SU-DHL-6 (cell line): ENCODE measurements around the gene CLDN5.

Experiments used
- H2AFZ ChIP-seq: fragments of 200-600 bp; sonication (generic); 2 replicates; pipeline ENCODE4 v1.6.1; 2014; ENCODE audit warnings: low read depth, mild to moderate bottlenecking, moderate library complexity, mixed read lengths, antibody characterized with exemption, low read length; ENCODE audit not compliant: severe bottlenecking
- H3F3A ChIP-seq: fragments of 200-600 bp; shearing (Covaris generic); 2 replicates; pipeline ENCODE4 v1.6.0; 2016; ENCODE audit warnings: antibody characterized with exemption, mild to moderate bottlenecking; ENCODE audit not compliant: insufficient read depth
- H3K27ac ChIP-seq: fragments of 200-600 bp; sonication (generic); 2 replicates; pipeline ENCODE4 v1.5.1; 2016; ENCODE audit warnings: low read depth, mild to moderate bottlenecking, low read length, moderate library complexity, mixed read lengths
- H3K27me3 ChIP-seq: fragments of 200-600 bp; sonication (generic), shearing (Covaris generic); 2 replicates; pipeline ENCODE4 v1.6.0; 2014; ENCODE audit warnings: mild to moderate bottlenecking, low read length
- H3K36me3 ChIP-seq: fragments of 200-600 bp; sonication (generic); 2 replicates; pipeline ENCODE4 v1.6.1; 2014; ENCODE audit warnings: mild to moderate bottlenecking, low read length, mixed read lengths
- H3K4me2 ChIP-seq: fragments of 300-600, 200-600 bp; shearing (Covaris generic), sonication (generic); 2 replicates; pipeline ENCODE4 v1.6.0; 2014; ENCODE audit warnings: low read length, low read depth, mild to moderate bottlenecking; ENCODE audit not compliant: poor library complexity, severe bottlenecking
- H3K4me3 ChIP-seq: fragments of 200-600 bp; sonication (generic); 2 replicates; pipeline ENCODE4 v1.5.1; 2014; ENCODE audit warnings: antibody characterized with exemption, low read length, mild to moderate bottlenecking, mixed read lengths; ENCODE audit not compliant: insufficient read depth, poor library complexity, severe bottlenecking
- H3K79me2 ChIP-seq: fragments of 200-600 bp; sonication (generic); 2 replicates; pipeline ENCODE4 v1.6.1; 2014; ENCODE audit warnings: mild to moderate bottlenecking, low read length, moderate library complexity; ENCODE audit not compliant: insufficient read depth
- H3K9ac ChIP-seq: fragments of 200-600 bp; sonication (generic); 2 replicates; pipeline ENCODE4 v1.7.0; 2014; ENCODE audit warnings: mild to moderate bottlenecking, low read length
- H3K9me2 ChIP-seq: fragments of 200-600 bp; sonication (generic); replicated peaks from 2 replicates; pipeline ENCODE4 v1.6.1; 2014; ENCODE audit warnings: low read length; ENCODE audit not compliant: insufficient read depth
- H3K9me3 ChIP-seq: fragments of 200-600 bp; sonication (generic); 2 replicates; pipeline ENCODE4 v1.6.1; 2014; ENCODE audit warnings: low read length, mixed read lengths; ENCODE audit not compliant: insufficient read depth
- H4K20me1 ChIP-seq: fragments of 200-600 bp; sonication (generic); 2 replicates; pipeline ENCODE4 v1.6.1; 2014; ENCODE audit warnings: low read depth, mild to moderate bottlenecking, antibody characterized with exemption, low read length, moderate library complexity, mixed read lengths
- EZH2phosphoT487 ChIP-seq: fragments of 200-600 bp; sonication (generic), shearing (Covaris generic); conservative IDR thresholded peaks from 2 replicates; pipeline ENCODE4 v1.6.1; 2018; ENCODE audit warnings: mild to moderate bottlenecking, antibody characterized with exemption, low read length, moderate library complexity, mixed read lengths
- TF ChIP-seq, protein P1 (sequence below): fragments of 200-600 bp; sonication (generic); IDR thresholded peaks from one replicate; pipeline ENCODE4 v1.5.1; 2017; ENCODE audit warnings: antibody characterized with exemption, mild to moderate bottlenecking, low read length, moderate library complexity; ENCODE audit not compliant: insufficient read depth, poor library complexity, severe bottlenecking

CLDN5 gene

DNA sequence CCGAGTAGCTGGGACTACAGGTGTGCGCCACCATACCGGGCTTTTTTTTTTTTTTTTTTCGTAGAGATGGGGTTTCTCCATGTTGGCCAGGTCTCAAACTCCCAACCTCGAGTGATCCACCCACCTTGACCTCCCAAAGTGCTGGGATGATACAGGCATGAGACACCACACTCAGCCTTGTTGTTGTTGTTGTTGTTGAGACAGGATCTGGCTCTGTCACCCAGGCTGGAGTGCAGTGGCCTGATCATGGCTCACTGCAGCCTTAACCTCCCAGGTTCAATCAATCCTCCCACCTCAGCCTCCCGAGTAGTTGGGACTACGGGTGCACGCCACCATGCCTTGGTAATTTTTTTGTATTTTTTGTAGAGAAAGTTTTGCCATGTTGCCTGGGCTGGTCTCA is 23.4 kb upstream of the CLDN5 start:
- H3K4me2 ChIP-seq, result no peak overlapping the region
- no peaks in the 10 kb centered on the region for H3K27me3 ChIP-seq
- H3F3A ChIP-seq, result no peaks in the 10 kb centered on the region
- no peak overlapping the region for H3K9ac ChIP-seq
- no peaks in the 10 kb centered on the region for H3K9me2 ChIP-seq
- no peaks in the 10 kb centered on the region for H3K79me2 ChIP-seq
- no peak overlapping the region for H3K27ac ChIP-seq
- H3K36me3 ChIP-seq, result no peaks in the 10 kb centered on the region
- no peaks in the 10 kb centered on the region for H4K20me1 ChIP-seq
- no peak overlapping the region for H3K4me3 ChIP-seq
- no peaks in the 10 kb centered on the region for H3K9me3 ChIP-seq
- no peak overlapping the region for H2AFZ ChIP-seq
- TF ChIP-seq, protein P1, sequence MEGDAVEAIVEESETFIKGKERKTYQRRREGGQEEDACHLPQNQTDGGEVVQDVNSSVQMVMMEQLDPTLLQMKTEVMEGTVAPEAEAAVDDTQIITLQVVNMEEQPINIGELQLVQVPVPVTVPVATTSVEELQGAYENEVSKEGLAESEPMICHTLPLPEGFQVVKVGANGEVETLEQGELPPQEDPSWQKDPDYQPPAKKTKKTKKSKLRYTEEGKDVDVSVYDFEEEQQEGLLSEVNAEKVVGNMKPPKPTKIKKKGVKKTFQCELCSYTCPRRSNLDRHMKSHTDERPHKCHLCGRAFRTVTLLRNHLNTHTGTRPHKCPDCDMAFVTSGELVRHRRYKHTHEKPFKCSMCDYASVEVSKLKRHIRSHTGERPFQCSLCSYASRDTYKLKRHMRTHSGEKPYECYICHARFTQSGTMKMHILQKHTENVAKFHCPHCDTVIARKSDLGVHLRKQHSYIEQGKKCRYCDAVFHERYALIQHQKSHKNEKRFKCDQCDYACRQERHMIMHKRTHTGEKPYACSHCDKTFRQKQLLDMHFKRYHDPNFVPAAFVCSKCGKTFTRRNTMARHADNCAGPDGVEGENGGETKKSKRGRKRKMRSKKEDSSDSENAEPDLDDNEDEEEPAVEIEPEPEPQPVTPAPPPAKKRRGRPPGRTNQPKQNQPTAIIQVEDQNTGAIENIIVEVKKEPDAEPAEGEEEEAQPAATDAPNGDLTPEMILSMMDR, result no peak
- no peak for TF ChIP-seq EZH2phosphoT487

DNA sequence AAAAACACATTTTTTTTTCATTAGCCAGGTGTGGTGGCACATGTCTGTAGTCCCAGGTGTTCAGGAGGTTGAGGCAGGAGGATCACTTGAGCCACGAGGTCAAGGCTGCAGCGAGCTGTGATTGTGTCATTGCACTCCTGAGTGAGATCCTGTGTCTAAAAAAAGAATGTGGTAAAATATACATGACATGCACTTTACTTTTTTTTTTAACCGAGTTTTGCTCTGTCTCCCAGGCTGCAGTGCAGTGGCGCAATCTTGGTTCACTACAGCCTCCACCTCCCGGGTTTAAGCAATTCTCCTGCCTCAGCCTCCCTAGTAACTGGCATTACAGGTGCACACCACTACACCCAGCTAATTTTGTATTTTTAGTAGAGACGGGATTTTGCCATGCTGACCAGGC is 22.5 kb upstream of the CLDN5 start:
- no peaks in the 10 kb centered on the region for H3K9me2 ChIP-seq
- no peaks in the 10 kb centered on the region for H3K36me3 ChIP-seq
- H3K79me2 ChIP-seq, result no peaks in the 10 kb centered on the region
- H2AFZ ChIP-seq, result no peak overlapping the region
- no peak overlapping the region for H3K4me2 ChIP-seq
- no peaks in the 10 kb centered on the region for H4K20me1 ChIP-seq
- no peaks in the 10 kb centered on the region for H3K27me3 ChIP-seq
- H3K27ac ChIP-seq, result no peak overlapping the region
- H3K9me3 ChIP-seq, result no peaks in the 10 kb centered on the region
- no peak overlapping the region for H3K4me3 ChIP-seq
- no peak overlapping the region for H3K9ac ChIP-seq
- TF ChIP-seq EZH2phosphoT487, result no peak
- TF ChIP-seq, protein P1, result no peak
- no peaks in the 10 kb centered on the region for H3F3A ChIP-seq

DNA sequence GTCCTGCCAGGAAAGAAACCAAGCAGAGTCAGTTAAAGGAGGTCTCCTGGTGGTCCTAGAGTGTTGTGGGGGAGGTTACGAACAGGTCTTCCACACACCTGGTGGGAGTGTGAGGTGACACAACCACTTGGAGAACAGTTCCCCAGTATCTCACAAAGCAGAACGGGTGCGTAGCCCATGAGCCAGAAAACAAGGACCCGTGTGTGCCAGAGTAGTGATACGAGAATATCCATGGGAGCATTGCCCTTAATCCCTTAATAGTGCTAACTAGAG is 21.7 kb upstream of the CLDN5 start:
- H3K36me3 ChIP-seq, result no peaks in the 10 kb centered on the region
- no peaks in the 10 kb centered on the region for H3K27me3 ChIP-seq
- H3K9me2 ChIP-seq, result no peaks in the 10 kb centered on the region
- H4K20me1 ChIP-seq, result no peaks in the 10 kb centered on the region
- H2AFZ ChIP-seq, result no peak overlapping the region
- H3K4me2 ChIP-seq, result no peak overlapping the region
- H3K9ac ChIP-seq, result no peak overlapping the region
- H3F3A ChIP-seq, result no peaks in the 10 kb centered on the region
- no peaks in the 10 kb centered on the region for H3K9me3 ChIP-seq
- H3K4me3 ChIP-seq, result no peak overlapping the region
- no peak for TF ChIP-seq EZH2phosphoT487
- TF ChIP-seq, protein P1, result no peak
- H3K79me2 ChIP-seq, result no peaks in the 10 kb centered on the region
- H3K27ac ChIP-seq, result no peak overlapping the region
